GM12873 (cell line): Measurements from ENCODE around the gene POLA1.
A peak's percentile ranks its signal among the peaks of the same experiment; 100 is the strongest.

ENCODE experiments used
- TF ChIP-seq, protein P1 (sequence below): IDR thresholded peaks from 2 replicates; pipeline ENCODE4 v1.5.1; 2012; ENCODE audit warnings: low read depth, mild to moderate bottlenecking, moderate library complexity, low read length, control low read depth; ENCODE audit not compliant: insufficient read depth; ENCODE audit errors: missing control alignments

The POLA1 gene

GRCh38 chrX:24672701-24673190 is 21.0 kb upstream of the POLA1 start:
- TF ChIP-seq, protein P1, sequence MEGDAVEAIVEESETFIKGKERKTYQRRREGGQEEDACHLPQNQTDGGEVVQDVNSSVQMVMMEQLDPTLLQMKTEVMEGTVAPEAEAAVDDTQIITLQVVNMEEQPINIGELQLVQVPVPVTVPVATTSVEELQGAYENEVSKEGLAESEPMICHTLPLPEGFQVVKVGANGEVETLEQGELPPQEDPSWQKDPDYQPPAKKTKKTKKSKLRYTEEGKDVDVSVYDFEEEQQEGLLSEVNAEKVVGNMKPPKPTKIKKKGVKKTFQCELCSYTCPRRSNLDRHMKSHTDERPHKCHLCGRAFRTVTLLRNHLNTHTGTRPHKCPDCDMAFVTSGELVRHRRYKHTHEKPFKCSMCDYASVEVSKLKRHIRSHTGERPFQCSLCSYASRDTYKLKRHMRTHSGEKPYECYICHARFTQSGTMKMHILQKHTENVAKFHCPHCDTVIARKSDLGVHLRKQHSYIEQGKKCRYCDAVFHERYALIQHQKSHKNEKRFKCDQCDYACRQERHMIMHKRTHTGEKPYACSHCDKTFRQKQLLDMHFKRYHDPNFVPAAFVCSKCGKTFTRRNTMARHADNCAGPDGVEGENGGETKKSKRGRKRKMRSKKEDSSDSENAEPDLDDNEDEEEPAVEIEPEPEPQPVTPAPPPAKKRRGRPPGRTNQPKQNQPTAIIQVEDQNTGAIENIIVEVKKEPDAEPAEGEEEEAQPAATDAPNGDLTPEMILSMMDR, result no peak

DNA sequence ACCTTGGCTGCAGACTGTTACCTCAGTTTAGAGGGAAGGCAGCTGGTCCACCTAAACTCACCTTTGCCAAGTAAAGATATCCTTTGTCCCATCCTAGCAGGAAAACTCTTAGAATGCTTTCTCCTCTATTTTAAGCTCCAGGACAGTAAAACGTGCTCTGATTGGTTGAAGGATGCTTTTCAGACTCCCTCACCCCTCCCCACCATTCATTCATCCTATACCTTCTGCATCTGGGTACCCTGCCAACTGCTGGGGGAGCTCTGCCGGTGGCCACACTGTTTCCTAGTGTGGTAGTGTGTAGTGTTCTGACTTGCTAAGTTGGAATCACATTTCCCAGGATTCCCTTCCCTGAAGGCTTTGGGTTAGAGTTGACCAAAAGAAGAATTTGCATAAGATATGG is 20.3 kb upstream of the POLA1 start:
- TF ChIP-seq, protein P1, result no peak

GRCh38 chrX:24676403-24677024 is 17.2 kb upstream of the POLA1 start:
- TF ChIP-seq, protein P1, result peak; percentile 53

DNA sequence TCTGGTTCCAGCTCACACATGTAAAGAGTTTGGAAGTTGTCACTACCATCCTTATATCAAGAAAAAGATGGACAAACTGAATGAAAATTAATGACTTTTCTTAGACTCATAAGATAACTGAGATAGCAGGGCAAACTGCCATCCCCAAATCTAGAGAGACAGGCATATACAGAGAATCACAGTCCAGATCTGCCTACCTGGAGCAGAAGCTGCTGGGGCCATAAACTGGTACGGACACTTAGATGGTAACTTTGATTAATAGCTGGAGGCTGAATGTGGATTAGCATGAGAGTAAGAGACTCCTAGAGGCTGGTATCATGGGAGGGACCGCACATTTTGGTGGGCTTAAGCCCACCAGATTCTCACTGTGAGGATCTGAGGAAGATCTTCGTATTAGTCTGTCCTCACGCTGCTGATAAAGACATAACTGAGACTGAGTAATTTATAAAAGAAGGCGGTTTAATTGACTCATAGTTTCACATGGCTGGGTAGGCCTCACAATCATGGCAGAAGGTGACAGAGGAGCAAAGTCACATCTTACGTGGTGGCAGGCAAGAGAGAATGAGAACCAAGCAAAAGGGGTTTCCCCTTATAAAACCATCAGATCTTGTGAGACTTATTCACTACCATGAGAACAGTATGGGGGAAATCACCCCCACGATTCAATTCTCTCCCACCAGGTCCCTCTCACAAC is 10.8 kb upstream of the POLA1 start:
- TF ChIP-seq, protein P1, result no peak

GRCh38 chrX:24684048-24684447 is 9.7 kb upstream of the POLA1 start:
- TF ChIP-seq, protein P1, result no peak

DNA sequence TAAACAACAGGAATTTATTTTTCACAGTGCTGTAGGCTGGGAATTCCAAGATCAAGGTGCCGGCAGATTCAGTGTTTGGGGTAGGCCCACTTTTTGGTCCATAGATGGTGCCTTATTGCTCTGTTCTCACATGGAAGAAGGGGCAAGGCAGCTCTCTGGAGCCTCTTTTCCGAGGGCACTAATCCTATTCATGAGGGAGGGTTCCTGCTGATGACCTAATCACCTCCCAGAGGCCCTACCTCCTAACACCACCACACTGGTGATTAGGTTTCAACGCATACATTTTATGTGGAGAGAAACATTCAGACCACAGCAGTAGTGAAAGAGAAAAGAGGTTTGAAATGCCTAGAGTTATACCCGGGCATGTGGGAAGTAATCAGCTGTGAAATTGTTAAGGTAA is 1.4 kb upstream of the POLA1 start:
- TF ChIP-seq, protein P1, result no peak

- TF ChIP-seq, protein P1, result no peak
These were observed 1.1 kb downstream of the POLA1 start for GRCh38 chrX:24694825-24695224.
